ENCODE measurements around the gene ADAD2.

- no peak for TF ChIP-seq ZNF565 (CRISPR knock-in tag; conservative IDR thresholded peaks at IDR 0.05; ENCODE audit: low read depth)
- no peak for TF ChIP-seq BACH2 (CRISPR knock-in tag; IDR thresholded peaks at IDR 0.05; ENCODE audit: borderline replicate concordance)
- TF ChIP-seq GLIS3 (CRISPR knock-in tag; IDR thresholded peaks at IDR 0.05), result no peak
- TF ChIP-seq OSR1 (CRISPR knock-in tag; IDR thresholded peaks at IDR 0.05), result no peak
Measured at GRCh38 chr16:84156342-84156784, 34.6 kb upstream of the ADAD2 start.
